Gastroesophageal sphincter (tissue), 3 donors: ENCODE data around the gene PTPN12.

Experiments used
- CTCF ChIP-seq, 4 experiments: fragments of 200-600 bp in 2 of 4; fragments of 450-650 bp in 2 of 4; sonication (generic) in 1 of 4; IDR thresholded peaks; one replicate each; pipeline ENCODE4 v1.5.1; 2017 to 2019; ENCODE audit warnings: antibody characterized with exemption in 4 of 4, mild to moderate bottlenecking in 2 of 4, moderate library complexity in 2 of 4
- EP300 ChIP-seq: sonication (generic); formaldehyde crosslinking; IDR thresholded peaks from one replicate; pipeline ENCODE4 v1.6.1; 2017; ENCODE audit warnings: antibody characterized with exemption, mild to moderate bottlenecking
- POLR2A ChIP-seq, 2 donors: fragments of 450-650 bp; IDR thresholded peaks; one replicate each; pipeline ENCODE4 v1.6.1; 2017; ENCODE audit warnings: antibody characterized with exemption in 2 of 2, mild to moderate bottlenecking in 2 of 2, moderate library complexity in 1 of 2
- POLR2AphosphoS5 ChIP-seq: sonication (generic); formaldehyde crosslinking; IDR thresholded peaks from one replicate; pipeline ENCODE4 v1.6.1; 2017; ENCODE audit warnings: antibody characterized with exemption

GRCh38 chr7:77655836-77656455 is 118.9 kb downstream of the PTPN12 start:
- TF ChIP-seq EP300, result no peak
- TF ChIP-seq CTCF (IDR thresholded peaks at IDR 0.05), result no peak
- no peak for TF ChIP-seq POLR2A (IDR thresholded peaks at IDR 0.05)
- no peak for TF ChIP-seq POLR2AphosphoS5
